ENCODE data around the gene SNX6.
"Not testable (repeated sequence)": the region's sequence is repeated elsewhere in the genome, so short reads cannot be mapped to it uniquely, and the experiment has no call there.

Gene SNX6

GRCh38 chr14:34582117-34582680 is 47.7 kb downstream of the SNX6 start:
- FAIRE-seq (no peak), DNase-seq (ENCODE audit: insufficient read length, low spot score) (no peak)
- TF ChIP-seq POLR2AphosphoS5 (IDR thresholded peaks at IDR 0.05; ENCODE audit: low read depth, low read length) = no peak
- no peak for TF ChIP-seq POU2F2 (IDR thresholded peaks at IDR 0.05; ENCODE audit: low read depth, low read length)
- TF ChIP-seq PAX5 (IDR thresholded peaks at IDR 0.05; ENCODE audit: insufficient read depth, low read length, severe bottlenecking) = no peak
- no peak for TF ChIP-seq POLR2A (IDR thresholded peaks at IDR 0.05; ENCODE audit: low read depth, low read length)
- no peak for TF ChIP-seq TAF1 (IDR thresholded peaks at IDR 0.05; ENCODE audit: low read depth, low read length)
- TF ChIP-seq SPI1 (IDR thresholded peaks at IDR 0.05; ENCODE audit: low read depth, low read length) = no peak

DNA sequence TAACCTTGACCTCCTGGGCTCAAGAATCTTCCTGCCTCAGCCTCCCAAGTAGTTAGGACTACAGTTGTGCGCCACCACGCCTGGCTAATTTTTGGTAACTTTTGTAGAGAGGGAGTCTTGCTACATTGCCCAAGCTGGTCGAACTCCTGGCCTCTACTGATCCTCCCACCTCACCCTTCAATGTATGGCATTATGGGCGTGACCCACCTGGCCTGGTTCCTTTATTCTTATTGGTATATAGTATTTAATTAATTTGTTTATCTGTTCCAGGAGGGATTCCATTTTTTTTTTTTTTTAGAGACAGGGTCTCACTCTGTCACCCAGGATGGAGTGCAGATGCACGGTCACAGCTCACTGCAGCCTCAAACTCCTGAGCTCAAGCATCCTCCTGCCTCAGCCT is 49.6 kb downstream of the SNX6 start:
- TF ChIP-seq POLR2AphosphoS5 (IDR thresholded peaks at IDR 0.05; ENCODE audit: low read depth, low read length) (no peak), SPI1 (IDR thresholded peaks at IDR 0.05; ENCODE audit: low read depth, low read length) (no peak), TAF1 (IDR thresholded peaks at IDR 0.05; ENCODE audit: low read depth, low read length) (no peak), PAX5 (IDR thresholded peaks at IDR 0.05; ENCODE audit: insufficient read depth, low read length, severe bottlenecking) (no peak), POLR2A (IDR thresholded peaks at IDR 0.05; ENCODE audit: low read depth, low read length) (no peak), POU2F2 (IDR thresholded peaks at IDR 0.05; ENCODE audit: low read depth, low read length) (no peak)
- no peak for DNase-seq (ENCODE audit: insufficient read length, low spot score)
- FAIRE-seq = no peak

- FAIRE-seq (no peak), DNase-seq (ENCODE audit: insufficient read length, low spot score) (no peak)
- TF ChIP-seq TAF1 (IDR thresholded peaks at IDR 0.05; ENCODE audit: low read depth, low read length) (no peak), POLR2AphosphoS5 (IDR thresholded peaks at IDR 0.05; ENCODE audit: low read depth, low read length) (no peak), PAX5 (IDR thresholded peaks at IDR 0.05; ENCODE audit: insufficient read depth, low read length, severe bottlenecking) (no peak), POLR2A (IDR thresholded peaks at IDR 0.05; ENCODE audit: low read depth, low read length) (no peak), POU2F2 (IDR thresholded peaks at IDR 0.05; ENCODE audit: low read depth, low read length) (no peak), SPI1 (IDR thresholded peaks at IDR 0.05; ENCODE audit: low read depth, low read length) (no peak)
Observed at GRCh38 chr14:34571771-34572170, 58.2 kb downstream of the SNX6 start.

- DNase-seq (ENCODE audit: insufficient read length, low spot score) (no peak), FAIRE-seq (no peak)
- no peak for TF ChIP-seq SPI1 (IDR thresholded peaks at IDR 0.05; ENCODE audit: low read depth, low read length)
- TF ChIP-seq PAX5 (IDR thresholded peaks at IDR 0.05; ENCODE audit: insufficient read depth, low read length, severe bottlenecking) = no peak
- no peak for TF ChIP-seq POLR2AphosphoS5 (IDR thresholded peaks at IDR 0.05; ENCODE audit: low read depth, low read length)
- TF ChIP-seq POU2F2 (IDR thresholded peaks at IDR 0.05; ENCODE audit: low read depth, low read length) = no peak
- TF ChIP-seq POLR2A (IDR thresholded peaks at IDR 0.05; ENCODE audit: low read depth, low read length) = no peak
- no peak for TF ChIP-seq TAF1 (IDR thresholded peaks at IDR 0.05; ENCODE audit: low read depth, low read length)
Observed at GRCh38 chr14:34569750-34570149, 60.2 kb downstream of the SNX6 start.

GRCh38 chr14:34568803-34569202 is 61.1 kb downstream of the SNX6 start:
- no peak for TF ChIP-seq PAX5 (IDR thresholded peaks at IDR 0.05; ENCODE audit: insufficient read depth, low read length, severe bottlenecking)
- FAIRE-seq = no peak
- no peak for DNase-seq (ENCODE audit: insufficient read length, low spot score)

- FAIRE-seq (no peak), DNase-seq (ENCODE audit: insufficient read length, low spot score) (no peak)
- TF ChIP-seq TAF1 (IDR thresholded peaks at IDR 0.05; ENCODE audit: low read depth, low read length) (no peak), POLR2A (IDR thresholded peaks at IDR 0.05; ENCODE audit: low read depth, low read length) (no peak), POU2F2 (IDR thresholded peaks at IDR 0.05; ENCODE audit: low read depth, low read length) (no peak), SPI1 (IDR thresholded peaks at IDR 0.05; ENCODE audit: low read depth, low read length) (no peak), PAX5 (IDR thresholded peaks at IDR 0.05; ENCODE audit: insufficient read depth, low read length, severe bottlenecking) (no peak), POLR2AphosphoS5 (IDR thresholded peaks at IDR 0.05; ENCODE audit: low read depth, low read length) (no peak)
Observed at GRCh38 chr14:34562776-34563150, 67.2 kb downstream of the SNX6 start.

DNA sequence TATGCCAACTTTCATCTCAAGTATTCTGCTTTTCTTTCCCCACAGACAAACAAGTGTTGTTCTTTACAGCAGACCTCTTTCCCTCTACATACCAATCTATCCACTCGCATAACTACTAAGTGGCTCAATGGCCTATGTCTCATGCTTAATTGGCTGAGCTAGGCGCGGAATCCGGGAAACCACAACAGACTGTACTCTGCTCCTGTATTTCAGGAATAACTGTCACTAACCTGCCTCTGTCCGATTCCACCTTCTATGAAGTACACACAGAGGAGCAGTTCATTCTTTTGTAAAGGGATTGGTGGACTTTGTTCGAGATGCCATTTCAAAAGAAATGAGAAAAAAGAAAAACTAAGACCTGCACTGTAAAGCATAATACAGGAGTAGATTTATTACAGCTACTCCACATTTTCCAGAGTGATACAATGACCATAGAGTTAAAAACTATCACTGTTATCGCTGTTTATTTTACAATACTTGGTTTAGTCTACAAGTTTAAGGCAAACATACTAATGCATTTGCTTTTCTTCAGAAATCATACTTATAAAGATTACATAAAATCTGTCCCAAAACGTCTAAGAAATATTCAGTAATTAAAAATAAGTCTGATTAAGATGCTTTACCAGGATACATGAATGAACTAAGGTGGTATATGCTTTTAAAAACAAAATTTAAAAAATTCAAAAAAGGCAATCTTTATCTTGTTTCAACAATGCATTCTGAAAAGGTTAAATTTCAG is 67.7 kb downstream of the SNX6 start:
- DNase-seq (ENCODE audit: insufficient read length, low spot score); FAIRE-seq: not testable (repeated sequence)

GRCh38 chr14:34556498-34556829 is 73.5 kb downstream of the SNX6 start:
- DNase-seq (ENCODE audit: insufficient read length, low spot score); FAIRE-seq: not testable (repeated sequence)

GRCh38 chr14:34555583-34556497 is 74.1 kb downstream of the SNX6 start:
- not testable (repeated sequence) for DNase-seq (ENCODE audit: insufficient read length, low spot score)
- peak; percentile 90 for FAIRE-seq

- no peak for FAIRE-seq
- DNase-seq (ENCODE audit: insufficient read length, low spot score) = no peak
- TF ChIP-seq POLR2AphosphoS5 (IDR thresholded peaks at IDR 0.05; ENCODE audit: low read depth, low read length) = no peak
- TF ChIP-seq TAF1 (IDR thresholded peaks at IDR 0.05; ENCODE audit: low read depth, low read length) = no peak
- no peak for TF ChIP-seq POU2F2 (IDR thresholded peaks at IDR 0.05; ENCODE audit: low read depth, low read length)
- no peak for TF ChIP-seq POLR2A (IDR thresholded peaks at IDR 0.05; ENCODE audit: low read depth, low read length)
- TF ChIP-seq PAX5 (IDR thresholded peaks at IDR 0.05; ENCODE audit: insufficient read depth, low read length, severe bottlenecking) = no peak
- no peak for TF ChIP-seq SPI1 (IDR thresholded peaks at IDR 0.05; ENCODE audit: low read depth, low read length)
Observed at GRCh38 chr14:34554540-34555250, 75.3 kb downstream of the SNX6 start.

DNA sequence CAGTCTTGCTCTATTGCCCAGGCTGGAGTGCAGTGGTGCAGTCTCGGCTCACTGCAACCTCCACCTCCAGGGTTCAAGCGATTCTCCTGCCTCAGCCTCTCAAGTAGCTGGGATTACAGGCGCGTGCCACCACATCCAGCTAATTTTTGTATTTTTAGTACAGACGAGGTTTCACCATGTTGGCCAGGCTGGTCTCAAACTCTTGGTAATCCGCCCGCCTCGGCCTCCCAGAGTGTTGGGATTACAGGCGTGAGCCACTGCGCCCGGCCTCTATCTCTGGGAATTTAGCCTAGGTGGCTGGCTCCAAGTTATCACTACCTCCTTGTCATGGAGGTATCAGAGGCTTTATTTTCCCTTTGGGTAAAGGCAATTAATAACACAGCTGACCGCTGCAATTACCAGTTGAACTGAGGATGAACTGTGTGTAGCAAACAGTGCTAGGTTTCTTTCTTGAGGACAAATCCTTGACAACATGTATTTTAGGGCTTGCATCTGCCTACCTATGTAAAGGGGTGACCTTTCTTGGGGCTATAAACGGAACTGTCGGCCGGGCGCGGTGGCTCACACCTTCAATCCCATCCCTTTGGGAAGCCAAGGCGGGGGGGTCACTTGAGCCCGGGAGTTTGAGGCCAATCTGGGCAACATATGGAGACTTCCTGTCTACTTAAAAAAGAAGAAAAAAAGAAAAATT is 80.5 kb downstream of the SNX6 start:
- FAIRE-seq = not testable (repeated sequence)

More for the DNA sequence above, 80.5 kb downstream of the SNX6 start:
- DNase-seq (ENCODE audit: insufficient read length, low spot score) = not testable (repeated sequence)
